Keratinocyte (primary cell): ENCODE results near the gene CACNB4. TPM values are rescaled to one million over a fixed set of nuclear protein-coding genes. Genes with fewer than 3 reads are reported as not detected.

ENCODE experiments used
- DNase-seq: peaks from one replicate; pipeline ENCODE4 v3.0.0-alpha.2; 2011; ENCODE audit warnings: low read depth, missing footprints, low spot score
- FAIRE-seq: peaks from 2 replicates; lab custom pipeline; 2011; peaks lifted over from hg19 to GRCh38; lab: Jason Lieb, UNC
- H2AFZ ChIP-seq: 2 replicates; pipeline ENCODE4 v1.6.0; 2012; ENCODE audit warnings: low read length, control low read depth, inconsistent platforms; ENCODE audit not compliant: control insufficient read depth
- H3K27ac ChIP-seq: 2 replicates; pipeline ENCODE4 v1.5.1; 2011; ENCODE audit warnings: low read length; ENCODE audit not compliant: control insufficient read depth, insufficient read depth
- H3K27me3 ChIP-seq: 3 replicates; pipeline ENCODE4 v1.6.0; 2011; ENCODE audit warnings: low read length; ENCODE audit not compliant: control insufficient read depth, insufficient read depth; ENCODE audit errors: extremely low read depth
- H3K36me3 ChIP-seq, 2 experiments: 2 replicates in 1 of 2; 3 replicates in 1 of 2; pipeline ENCODE4 v1.5.1; 2011; ENCODE audit warnings: low read length in 2 of 2, mild to moderate bottlenecking in 1 of 2; ENCODE audit not compliant: control insufficient read depth in 2 of 2, insufficient read depth in 2 of 2; ENCODE audit errors: extremely low read depth in 1 of 2
- H3K4me1 ChIP-seq: 3 replicates; pipeline ENCODE4 v1.5.1; 2011; ENCODE audit warnings: low read length; ENCODE audit not compliant: control insufficient read depth, insufficient read depth; ENCODE audit errors: extremely low read depth
- H3K4me2 ChIP-seq: 3 replicates; pipeline ENCODE4 v1.6.0; 2011; ENCODE audit warnings: low read depth, low read length; ENCODE audit not compliant: control insufficient read depth, insufficient read depth; ENCODE audit errors: extremely low read depth
- H3K4me3 ChIP-seq, 3 experiments: fragments of 200-600 bp in 1 of 3; sonication (generic) in 1 of 3; 2 replicates in 2 of 3; 3 replicates in 1 of 3; pipeline ENCODE4 v1.5.1; 2011 to 2016; ENCODE audit warnings: low read length in 3 of 3, mild to moderate bottlenecking in 3 of 3, control low read depth in 2 of 3, inconsistent platforms in 1 of 3, low read depth in 1 of 3, mixed read lengths in 1 of 3, mixed run types in 1 of 3, moderate library complexity in 1 of 3; ENCODE audit not compliant: control insufficient read depth in 2 of 3, insufficient read depth in 2 of 3; ENCODE audit errors: extremely low read depth in 1 of 3
- H3K79me2 ChIP-seq: 2 replicates; pipeline ENCODE4 v1.6.0; 2012; ENCODE audit warnings: low read length; ENCODE audit not compliant: control insufficient read depth, insufficient read depth
- H3K9ac ChIP-seq: 3 replicates; pipeline ENCODE4 v1.6.0; 2011; ENCODE audit warnings: low read length; ENCODE audit not compliant: control insufficient read depth, insufficient read depth; ENCODE audit errors: extremely low read depth
- H3K9me1 ChIP-seq: 3 replicates; pipeline ENCODE4 v1.6.0; 2011; ENCODE audit warnings: low read length; ENCODE audit not compliant: control insufficient read depth, insufficient read depth; ENCODE audit errors: extremely low read depth
- H3K9me3 ChIP-seq: 2 replicates; pipeline ENCODE4 v1.5.1; 2012; ENCODE audit warnings: low read depth, low read length; ENCODE audit not compliant: control insufficient read depth
- H4K20me1 ChIP-seq: 3 replicates; pipeline ENCODE4 v1.6.0; 2011; ENCODE audit warnings: low read length; ENCODE audit not compliant: control insufficient read depth, insufficient read depth; ENCODE audit errors: extremely low read depth
- EZH2 ChIP-seq: IDR thresholded peaks from one replicate; pipeline ENCODE4 v1.6.1; 2012; ENCODE audit warnings: inconsistent platforms, mild to moderate bottlenecking, low read length, moderate library complexity
- dilution Hi-C: fragments of 300-500 bp; cut with MboI; formaldehyde crosslinking; loops from one replicate; pipeline ENCODE4 v1.7.0; 2020; ENCODE audit warnings: low sequenced_read_pairs; ENCODE audit not compliant: extremely low pct_ligation_motif_present
- polyA plus RNA-seq, 5 experiments: library from polyadenylated mRNA; depleted of rRNA in 3 of 5; stranded (reverse) in 3 of 5; stranded (forward) in 1 of 5; unstranded in 1 of 5; fragments of >200 nt; gene quantifications; 1 replicate in 1 of 5; 2 replicates in 3 of 5; 3 replicates in 1 of 5; pipeline versions ENCODE4 v1.2.1 to v1.2.3, GENCODE V29; 2011 to 2012; ENCODE audit warnings: missing spikeins in 2 of 5, low read depth in 1 of 5, low replicate concordance in 1 of 5
- TF ChIP-seq, protein P1 (sequence below), 3 experiments: IDR thresholded peaks in 1 of 3; conservative IDR thresholded peaks in 1 of 3; optimal IDR thresholded peaks in 1 of 3; 2 replicates in 2 of 3; 3 replicates in 1 of 3; pipeline versions ENCODE3 to v1.5.1; 2011; ENCODE audit warnings: low read length in 3 of 3, mild to moderate bottlenecking in 3 of 3, moderate library complexity in 2 of 3, control low read depth in 1 of 3, inconsistent platforms in 1 of 3; ENCODE audit not compliant: insufficient read depth in 2 of 3; ENCODE audit errors: extremely low read depth in 1 of 3

CACNB4 gene
- polyA plus RNA-seq, 1 donor (not counting 4 experiments of a cell fraction or from before 2014, with no cell fraction given) = 0.30 TPM

DNA sequence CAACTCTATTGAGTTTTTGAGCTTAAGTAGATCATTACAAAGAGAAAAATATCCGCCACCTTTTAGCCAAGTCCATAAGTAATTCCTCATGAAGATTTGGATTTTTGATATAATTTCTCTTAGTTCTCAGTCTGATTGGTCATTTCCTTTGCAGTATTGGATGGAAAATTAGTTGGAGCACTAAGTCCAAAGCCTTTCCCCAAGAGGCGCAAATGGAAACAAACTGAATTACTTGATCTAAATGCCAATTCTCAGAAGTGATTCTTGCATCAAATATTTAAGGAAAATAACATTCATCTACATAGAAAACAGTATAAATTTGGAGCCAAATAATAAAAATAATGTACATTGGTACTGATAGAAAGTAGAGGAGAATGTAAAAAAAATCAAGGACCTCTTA is 115.6 kb downstream of the CACNB4 start:
- Histone ChIP-seq H3K36me3 (no peaks in the 10 kb centered on the region), H3K4me3 (no peak overlapping the region), H3K9ac (no peak overlapping the region), H3K79me2 (no peaks in the 10 kb centered on the region), H2AFZ (no peak overlapping the region), H3K4me1 (no peaks in the 10 kb centered on the region), H3K9me3 (no peaks in the 10 kb centered on the region), H3K27ac (no peak overlapping the region), H3K9me1 (no peaks in the 10 kb centered on the region), H3K4me2 (no peak overlapping the region), H4K20me1 (no peaks in the 10 kb centered on the region), H3K27me3 (peaks cover 10% of the 10 kb centered on the region)
- dilution Hi-C loops = no loop called here
- no peak for DNase-seq
- TF ChIP-seq EZH2 = no peak
- TF ChIP-seq, protein P1, sequence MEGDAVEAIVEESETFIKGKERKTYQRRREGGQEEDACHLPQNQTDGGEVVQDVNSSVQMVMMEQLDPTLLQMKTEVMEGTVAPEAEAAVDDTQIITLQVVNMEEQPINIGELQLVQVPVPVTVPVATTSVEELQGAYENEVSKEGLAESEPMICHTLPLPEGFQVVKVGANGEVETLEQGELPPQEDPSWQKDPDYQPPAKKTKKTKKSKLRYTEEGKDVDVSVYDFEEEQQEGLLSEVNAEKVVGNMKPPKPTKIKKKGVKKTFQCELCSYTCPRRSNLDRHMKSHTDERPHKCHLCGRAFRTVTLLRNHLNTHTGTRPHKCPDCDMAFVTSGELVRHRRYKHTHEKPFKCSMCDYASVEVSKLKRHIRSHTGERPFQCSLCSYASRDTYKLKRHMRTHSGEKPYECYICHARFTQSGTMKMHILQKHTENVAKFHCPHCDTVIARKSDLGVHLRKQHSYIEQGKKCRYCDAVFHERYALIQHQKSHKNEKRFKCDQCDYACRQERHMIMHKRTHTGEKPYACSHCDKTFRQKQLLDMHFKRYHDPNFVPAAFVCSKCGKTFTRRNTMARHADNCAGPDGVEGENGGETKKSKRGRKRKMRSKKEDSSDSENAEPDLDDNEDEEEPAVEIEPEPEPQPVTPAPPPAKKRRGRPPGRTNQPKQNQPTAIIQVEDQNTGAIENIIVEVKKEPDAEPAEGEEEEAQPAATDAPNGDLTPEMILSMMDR (optimal IDR thresholded peaks at IDR 0.05 in 1 of 3, IDR thresholded peaks at IDR 0.05 in 1 of 3, conservative IDR thresholded peaks at IDR 0.05 in 1 of 3; ENCODE audit: extremely low read depth in 1 of 3, insufficient read depth in 2 of 3, low read length in 3 of 3) = no peak
- FAIRE-seq = no peak

DNA sequence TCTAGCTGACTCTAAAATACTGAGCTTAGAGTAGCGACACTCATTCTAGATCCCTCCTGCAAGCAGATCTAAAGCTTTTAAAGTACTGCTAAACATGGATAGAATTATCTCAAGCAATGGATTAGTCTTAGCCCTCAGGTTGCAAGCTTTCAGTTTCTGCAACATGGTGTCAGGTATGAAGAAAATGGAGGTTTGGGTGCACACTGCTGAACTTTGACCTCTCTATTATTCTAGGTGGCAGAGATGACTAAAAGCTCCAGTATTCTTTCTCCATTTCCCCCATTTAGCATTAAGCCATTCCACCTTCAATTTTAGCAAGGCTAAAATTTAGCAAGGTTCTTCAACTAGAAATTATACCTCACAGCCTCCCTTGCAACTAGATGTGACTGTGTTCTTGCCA is 117.0 kb downstream of the CACNB4 start:
- Histone ChIP-seq H3K4me3 (no peak overlapping the region), H3K9me1 (no peaks in the 10 kb centered on the region), H3K79me2 (no peaks in the 10 kb centered on the region), H3K27me3 (peaks cover 10% of the 10 kb centered on the region), H3K27ac (no peak overlapping the region), H2AFZ (no peak overlapping the region), H4K20me1 (no peaks in the 10 kb centered on the region), H3K9ac (no peak overlapping the region), H3K4me1 (no peaks in the 10 kb centered on the region), H3K36me3 (no peaks in the 10 kb centered on the region), H3K4me2 (no peak overlapping the region), H3K9me3 (no peaks in the 10 kb centered on the region)
- TF ChIP-seq, protein P1 (optimal IDR thresholded peaks at IDR 0.05 in 1 of 3, IDR thresholded peaks at IDR 0.05 in 1 of 3, conservative IDR thresholded peaks at IDR 0.05 in 1 of 3; ENCODE audit: extremely low read depth in 1 of 3, insufficient read depth in 2 of 3, low read length in 3 of 3) = no peak
- TF ChIP-seq EZH2 = no peak
- DNase-seq = no peak
- dilution Hi-C loops = no loop called here
- no peak for FAIRE-seq
